ENCODE data around the gene PLAAT3.
"Not testable (repeated sequence)": the region's sequence is repeated elsewhere in the genome, so short reads cannot be mapped to it uniquely, and the experiment has no call there.

The PLAAT3 gene

GRCh38 chr11:63621071-63621470 is 6.8 kb upstream of the PLAAT3 start:
- no peaks in the 10 kb centered on the region for H3K36me3 Mint-ChIP-seq (ENCODE audit: low read depth)
- no peaks in the 10 kb centered on the region for H3K9me3 Mint-ChIP-seq
- no peaks in the 10 kb centered on the region for H3K4me1 Mint-ChIP-seq
- no peak overlapping the region for H3K27ac Mint-ChIP-seq
- no peak for TF ChIP-seq CTCF (IDR thresholded peaks at IDR 0.05; ENCODE audit: unreplicated experiment in 3 of 3)
- peaks cover 13% of the 10 kb centered on the region for H3K27me3 Mint-ChIP-seq (ENCODE audit: low read depth)
- no peak overlapping the region for H3K4me3 Mint-ChIP-seq

DNA sequence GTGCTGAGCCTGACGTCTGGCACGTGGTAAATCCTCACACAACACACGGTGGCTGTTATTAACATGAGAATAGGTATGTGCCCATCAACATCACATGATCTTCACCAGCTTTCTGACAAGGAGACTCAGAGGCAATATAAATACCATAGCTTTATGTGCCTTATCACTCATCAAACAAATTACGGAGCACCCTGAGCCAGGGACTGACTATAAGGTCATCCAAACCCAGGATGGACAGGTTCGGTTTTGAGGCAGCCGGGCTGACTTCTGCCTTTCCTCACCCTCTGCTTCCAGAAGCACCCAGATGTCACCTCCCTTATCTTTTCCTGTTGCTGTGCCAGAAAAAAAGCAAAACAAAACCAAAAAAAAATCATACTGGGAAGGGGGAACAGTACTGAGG is 5.7 kb upstream of the PLAAT3 start:
- TF ChIP-seq CTCF (IDR thresholded peaks at IDR 0.05; ENCODE audit: unreplicated experiment in 3 of 3) = no peak
- no peaks in the 10 kb centered on the region for H3K36me3 Mint-ChIP-seq (ENCODE audit: low read depth)
- no peak overlapping the region for H3K4me3 Mint-ChIP-seq
- no peaks in the 10 kb centered on the region for H3K4me1 Mint-ChIP-seq
- H3K27ac Mint-ChIP-seq = no peak overlapping the region
- peaks cover 13% of the 10 kb centered on the region for H3K27me3 Mint-ChIP-seq (ENCODE audit: low read depth)
- H3K9me3 Mint-ChIP-seq = no peaks in the 10 kb centered on the region

DNA sequence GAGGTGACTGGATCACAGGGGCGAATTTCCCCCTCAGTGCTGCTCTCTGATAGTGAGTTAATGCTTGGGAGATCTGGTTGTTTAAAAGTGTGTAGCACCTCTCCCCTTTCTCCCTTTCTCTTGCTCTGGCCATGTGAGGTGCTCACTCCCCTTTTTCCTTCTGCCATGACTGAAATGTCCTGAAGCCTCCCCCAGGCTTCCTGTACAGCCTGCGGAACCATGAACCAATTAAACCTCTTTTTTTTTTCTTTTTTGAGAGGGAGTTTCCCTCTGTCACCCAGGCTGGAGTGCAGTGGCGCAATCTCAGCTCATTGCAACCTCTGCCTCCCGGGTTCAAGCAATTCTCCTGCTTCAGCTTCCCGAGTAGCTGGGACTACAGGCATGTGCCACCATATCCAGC is 3.5 kb upstream of the PLAAT3 start:
- not testable (repeated sequence) for H3K9me3 Mint-ChIP-seq, H3K4me1 Mint-ChIP-seq
- peaks cover 18% of the 10 kb centered on the region for H3K27me3 Mint-ChIP-seq (ENCODE audit: low read depth)

DNA sequence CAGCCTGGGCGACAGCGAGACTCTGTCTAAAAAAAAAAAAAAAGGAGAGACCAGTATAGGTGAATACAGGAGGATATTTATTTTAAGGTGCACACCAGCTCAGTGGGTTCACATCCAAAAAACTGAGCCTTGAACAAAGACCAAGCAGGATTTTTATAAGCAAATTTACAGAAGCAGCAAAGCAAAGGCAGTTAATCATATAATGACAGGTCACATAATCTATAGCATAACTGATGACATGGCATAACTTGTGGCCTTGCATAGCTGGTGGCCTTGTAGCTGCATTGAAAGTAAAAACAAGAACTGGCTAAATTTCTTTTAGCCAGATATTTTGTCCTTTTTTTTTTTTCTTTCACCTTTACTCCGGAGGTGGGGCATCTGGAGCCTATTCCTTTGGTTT is 2.7 kb upstream of the PLAAT3 start:
- Mint-ChIP-seq H3K36me3 (ENCODE audit: low read depth) (no peaks in the 10 kb centered on the region), H3K4me3 (no peak overlapping the region), H3K9me3 (no peaks in the 10 kb centered on the region), H3K27me3 (ENCODE audit: low read depth) (peaks cover 22% of the 10 kb centered on the region), H3K4me1 (peaks cover 6% of the 10 kb centered on the region), H3K27ac (no peak overlapping the region)
- TF ChIP-seq CTCF (IDR thresholded peaks at IDR 0.05; ENCODE audit: unreplicated experiment in 3 of 3) = no peak

More for the DNA sequence above, 3.5 kb upstream of the PLAAT3 start:
- not testable (repeated sequence) for H3K36me3 Mint-ChIP-seq (ENCODE audit: low read depth); H3K4me3 Mint-ChIP-seq; H3K27ac Mint-ChIP-seq

DNA sequence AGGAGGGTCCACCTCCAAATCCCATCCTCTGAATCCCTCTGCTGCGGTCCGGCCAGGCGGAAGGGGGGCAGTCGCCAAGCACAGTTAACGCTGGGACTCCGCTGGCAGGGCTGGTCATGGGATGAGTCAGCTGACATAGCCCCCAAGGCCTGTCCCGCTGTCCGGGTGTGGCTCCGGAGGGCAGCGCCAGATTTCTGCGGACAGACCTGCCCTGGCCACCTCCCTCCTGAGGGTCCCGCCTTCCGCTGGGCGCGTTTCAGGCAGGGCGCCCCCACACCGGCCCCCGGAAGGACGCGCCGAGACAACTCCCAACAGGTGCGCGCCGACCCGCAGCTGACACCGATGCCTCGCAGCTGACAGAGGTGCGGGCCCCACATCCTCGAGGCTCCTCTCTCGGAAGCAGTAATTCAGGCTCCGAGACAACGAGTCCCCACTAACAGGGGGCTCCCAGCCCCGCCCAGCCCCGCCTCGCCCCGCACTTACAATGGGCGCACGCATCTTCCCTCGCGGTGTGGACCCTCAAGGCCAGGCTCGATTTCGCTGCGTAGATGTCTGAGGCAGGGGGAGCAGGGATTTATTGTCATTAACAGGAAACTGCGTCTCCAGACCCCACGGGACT is 607 bp downstream of the PLAAT3 start:
- no peaks in the 10 kb centered on the region for H3K36me3 Mint-ChIP-seq (ENCODE audit: low read depth)
- no peak overlapping the region for H3K27ac Mint-ChIP-seq
- H3K4me1 Mint-ChIP-seq = peaks cover 21% of the 10 kb centered on the region
- peak overlapping the region; percentile 78 to 83 (median 81) for H3K4me3 Mint-ChIP-seq
- TF ChIP-seq CTCF (IDR thresholded peaks at IDR 0.05; ENCODE audit: unreplicated experiment in 3 of 3) = no peak
- H3K27me3 Mint-ChIP-seq (ENCODE audit: low read depth) = peaks cover 37% of the 10 kb centered on the region
- no peaks in the 10 kb centered on the region for H3K9me3 Mint-ChIP-seq

DNA sequence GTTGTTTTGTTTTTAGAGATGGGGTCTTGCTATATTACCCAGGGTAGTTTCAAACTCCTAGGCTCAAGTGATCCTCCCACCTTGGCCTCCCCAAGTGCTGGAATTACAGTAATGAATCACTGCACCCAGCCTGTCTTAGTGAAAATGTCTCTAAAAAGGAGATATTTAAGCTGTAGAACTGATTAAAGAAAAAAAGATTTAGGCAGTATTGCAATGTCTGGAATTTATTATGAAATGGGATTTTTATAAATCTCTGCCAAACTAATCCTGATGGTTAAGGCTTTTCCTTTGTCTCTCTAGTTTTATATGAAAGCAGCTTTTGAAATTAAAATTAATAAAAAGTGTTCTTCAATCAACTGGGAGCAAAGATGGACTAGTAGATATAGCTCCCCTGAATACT is 2.1 kb downstream of the PLAAT3 start:
- Mint-ChIP-seq H3K4me3 (no peak overlapping the region), H3K4me1 (peaks cover 25% of the 10 kb centered on the region), H3K36me3 (ENCODE audit: low read depth) (no peaks in the 10 kb centered on the region), H3K9me3 (no peaks in the 10 kb centered on the region), H3K27me3 (ENCODE audit: low read depth) (peaks cover 42% of the 10 kb centered on the region), H3K27ac (no peak overlapping the region)
- no peak for TF ChIP-seq CTCF (IDR thresholded peaks at IDR 0.05; ENCODE audit: unreplicated experiment in 3 of 3)

All from nephron (organoid).